Neuronal stem cell (in vitro differentiated cells): ENCODE results near the gene MROH8.
A peak's percentile ranks its signal among the peaks of the same experiment; 100 is the strongest.

Experiments
- DNase-seq: peaks from one replicate; pipeline ENCODE4 v3.0.0-alpha.2; 2013; ENCODE audit warnings: low spot score
- H2AFZ ChIP-seq: one replicate; pipeline ENCODE4 v1.6.1; 2013; ENCODE audit warnings: mild to moderate bottlenecking, low read length, inconsistent platforms
- H2AK5ac ChIP-seq: 2 replicates; pipeline ENCODE4 v1.6.1; 2013; ENCODE audit warnings: low read depth, mild to moderate bottlenecking, inconsistent platforms, low read length, moderate library complexity, mixed read lengths
- H2BK120ac ChIP-seq: 2 replicates; pipeline ENCODE4 v1.6.1; 2013; ENCODE audit warnings: low read depth, mild to moderate bottlenecking, inconsistent platforms, low read length, moderate library complexity, mixed read lengths
- H2BK12ac ChIP-seq: one replicate; pipeline ENCODE4 v1.6.1; 2013; ENCODE audit warnings: low read length, inconsistent platforms
- H2BK15ac ChIP-seq: 2 replicates; pipeline ENCODE4 v1.6.1; 2013; ENCODE audit warnings: mild to moderate bottlenecking, low read length, inconsistent platforms, mixed read lengths
- H2BK5ac ChIP-seq: one replicate; pipeline ENCODE4 v1.6.1; 2013; ENCODE audit warnings: inconsistent platforms, mild to moderate bottlenecking, low read length, moderate library complexity
- H3K14ac ChIP-seq: one replicate; pipeline ENCODE4 v1.6.1; 2013; ENCODE audit warnings: low read length, inconsistent platforms
- H3K18ac ChIP-seq: 2 replicates; pipeline ENCODE4 v1.6.1; 2013; ENCODE audit warnings: low read length, inconsistent platforms
- H3K23ac ChIP-seq: 2 replicates; pipeline ENCODE4 v1.6.1; 2013; ENCODE audit warnings: low read depth, mild to moderate bottlenecking, mixed read lengths, low read length, inconsistent platforms; ENCODE audit not compliant: poor library complexity
- H3K27ac ChIP-seq: replicated peaks from 3 replicates; pipeline ENCODE4 v1.5.1; 2013; ENCODE audit warnings: low read length, inconsistent platforms
- H3K27me3 ChIP-seq, 3 experiments: 2 replicates each; pipeline ENCODE4 v1.6.1; 2013; ENCODE audit warnings: low read length in 3 of 3, mild to moderate bottlenecking in 2 of 3, inconsistent platforms in 1 of 3, low read depth in 1 of 3, mixed read lengths in 1 of 3, moderate library complexity in 1 of 3; ENCODE audit not compliant: control insufficient read depth in 3 of 3, insufficient read depth in 3 of 3
- H3K36me3 ChIP-seq, 2 donors: replicated peaks in 1 of 2; 2 replicates each; pipeline ENCODE4 v1.6.1; 2013; ENCODE audit warnings: low read length in 2 of 2; ENCODE audit not compliant: control insufficient read depth in 2 of 2, insufficient read depth in 2 of 2
- H3K4ac ChIP-seq: 2 replicates; pipeline ENCODE4 v1.6.1; 2013; ENCODE audit warnings: inconsistent platforms, mild to moderate bottlenecking, low read length, moderate library complexity
- H3K4me1 ChIP-seq, 2 donors: 1 replicate in 1 of 2; 2 replicates in 1 of 2; pipeline ENCODE4 v1.6.1; 2013; ENCODE audit warnings: low read length in 2 of 2, low read depth in 1 of 2; ENCODE audit not compliant: control insufficient read depth in 2 of 2, insufficient read depth in 1 of 2
- H3K4me2 ChIP-seq: one replicate; pipeline ENCODE4 v1.6.1; 2013; ENCODE audit warnings: mild to moderate bottlenecking, low read length, inconsistent platforms; ENCODE audit not compliant: insufficient read depth, poor library complexity, severe bottlenecking
- H3K4me3 ChIP-seq, 2 donors: 2 replicates each; pipeline ENCODE4 v1.5.1; 2013; ENCODE audit warnings: low read length in 2 of 2, mild to moderate bottlenecking in 2 of 2, inconsistent platforms in 1 of 2, moderate library complexity in 1 of 2
- H3K79me1 ChIP-seq: one replicate; pipeline ENCODE4 v1.6.1; 2013; ENCODE audit warnings: low read depth, mild to moderate bottlenecking, inconsistent platforms, low read length, moderate library complexity
- H3K9ac ChIP-seq: one replicate; pipeline ENCODE4 v1.6.1; 2013; ENCODE audit warnings: mild to moderate bottlenecking, low read depth, low read length, inconsistent platforms; ENCODE audit not compliant: poor library complexity
- H3K9me3 ChIP-seq, 2 donors: replicated peaks in 1 of 2; 2 replicates each; pipeline versions ENCODE3 to v1.6.1; 2013; ENCODE audit warnings: low read length in 2 of 2, mild to moderate bottlenecking in 2 of 2, inconsistent platforms in 1 of 2, low read depth in 1 of 2, mixed read lengths in 1 of 2, moderate library complexity in 1 of 2; ENCODE audit not compliant: control insufficient read depth in 2 of 2, insufficient read depth in 1 of 2
- H4K8ac ChIP-seq: one replicate; pipeline ENCODE4 v1.6.1; 2013; ENCODE audit warnings: low read depth, mild to moderate bottlenecking, inconsistent platforms, low read length, moderate library complexity
- H4K91ac ChIP-seq: one replicate; pipeline ENCODE4 v1.6.1; 2013; ENCODE audit warnings: low read length, low read depth, mild to moderate bottlenecking, inconsistent platforms; ENCODE audit not compliant: poor library complexity
- WGBS, 2 donors: extraction: QIAGEN DNeasy Blood & Tissue Kit; methylation state at CpG; one replicate each; pipeline ENCODE4 v1.1.7; 2013; ENCODE audit warnings: missing lambda C conversion rate in 2 of 2, mixed read lengths in 1 of 2; ENCODE audit not compliant: insufficient read length in 2 of 2, insufficient replicate concordance in 1 of 2; ENCODE audit errors: extremely low coverage in 2 of 2; 5-methylcytosine and 5-hydroxymethylcytosine counted together

The MROH8 gene

GRCh38 chr20:37209193-37209592 lies 29.8 kb upstream of the MROH8 start:
- Histone ChIP-seq H3K23ac (no peak overlapping the region), H4K8ac (no peak overlapping the region), H2BK120ac (no peak overlapping the region), H2AK5ac (no peak overlapping the region), H4K91ac (no peak overlapping the region), H3K18ac (no peak overlapping the region), H3K9ac (no peak overlapping the region), H3K27me3 (no peaks in the 10 kb centered on the region), H3K27ac (no peak overlapping the region), H3K79me1 (no peaks in the 10 kb centered on the region), H2BK12ac (no peak overlapping the region), H3K14ac (no peak overlapping the region), H3K4me3 (no peak overlapping the region), H3K4me1 (peaks cover 13 to 22% of the 10 kb centered on the region in 2 donors), H3K36me3 (peaks cover 20 to 96% of the 10 kb centered on the region in 2 donors), H3K4me2 (no peak overlapping the region), H2BK15ac (no peak overlapping the region), H2AFZ (no peak overlapping the region), H3K9me3 (peaks cover 0 to 6% of the 10 kb centered on the region in 2 donors), H2BK5ac (no peak overlapping the region), H3K4ac (no peak overlapping the region)
- no peak for DNase-seq
- no CpG with 5 or more reads among the region's 3 CpGs for WGBS, 2 donors

GRCh38 chr20:37207171-37207570 lies 27.8 kb upstream of the MROH8 start:
- H3K9ac ChIP-seq, result no peak overlapping the region
- peaks cover 3% of the 10 kb centered on the region for H3K79me1 ChIP-seq
- no peak overlapping the region for H4K91ac ChIP-seq
- no peak overlapping the region for H2AFZ ChIP-seq
- no peak overlapping the region for H3K4me3 ChIP-seq
- no peaks in the 10 kb centered on the region for H3K9me3 ChIP-seq
- H2AK5ac ChIP-seq, result no peak overlapping the region
- H3K23ac ChIP-seq, result no peak overlapping the region
- H3K4me1 ChIP-seq, result peaks cover 19 to 30% of the 10 kb centered on the region in 2 donors
- H3K4me2 ChIP-seq, result no peak overlapping the region
- no CpG with 5 or more reads among the region's 11 CpGs for WGBS, 2 donors
- no peak overlapping the region for H4K8ac ChIP-seq
- H3K27me3 ChIP-seq, result no peaks in the 10 kb centered on the region
- no peak overlapping the region for H2BK5ac ChIP-seq
- no peak for DNase-seq
- peaks cover 21 to 96% of the 10 kb centered on the region in 2 donors for H3K36me3 ChIP-seq
- H2BK12ac ChIP-seq, result no peak overlapping the region
- no peak overlapping the region for H3K4ac ChIP-seq
- no peak overlapping the region for H3K14ac ChIP-seq
- no peak overlapping the region for H3K27ac ChIP-seq
- H2BK15ac ChIP-seq, result peak overlapping the region; percentile 4
- H2BK120ac ChIP-seq, result no peak overlapping the region
- peak overlapping the region; percentile 85 for H3K18ac ChIP-seq

GRCh38 chr20:37205794-37206193 lies 26.4 kb upstream of the MROH8 start:
- no peak overlapping the region for H2BK5ac ChIP-seq
- no peak overlapping the region for H2AK5ac ChIP-seq
- no peaks in the 10 kb centered on the region for H3K27me3 ChIP-seq
- H3K23ac ChIP-seq, result no peak overlapping the region
- H4K91ac ChIP-seq, result no peak overlapping the region
- no peak overlapping the region for H3K14ac ChIP-seq
- no peak overlapping the region for H2AFZ ChIP-seq
- H3K9ac ChIP-seq, result no peak overlapping the region
- no peaks in the 10 kb centered on the region for H3K9me3 ChIP-seq
- no peak overlapping the region for H4K8ac ChIP-seq
- no peak overlapping the region for H2BK12ac ChIP-seq
- no peak overlapping the region for H3K4ac ChIP-seq
- H2BK15ac ChIP-seq, result no peak overlapping the region
- WGBS, 2 donors, result no CpG with 5 or more reads among the region's 2 CpGs
- H2BK120ac ChIP-seq, result no peak overlapping the region
- H3K79me1 ChIP-seq, result peaks cover 3% of the 10 kb centered on the region
- H3K36me3 ChIP-seq, result peaks cover 16 to 99% of the 10 kb centered on the region in 2 donors
- peak overlapping the region; percentile 88 for H3K27ac ChIP-seq
- H3K4me2 ChIP-seq, result no peak overlapping the region
- no peak overlapping the region for H3K4me3 ChIP-seq
- no peak for DNase-seq
- H3K18ac ChIP-seq, result no peak overlapping the region
- H3K4me1 ChIP-seq, result peaks cover 19 to 30% of the 10 kb centered on the region in 2 donors

- no peak overlapping the region for H3K4me3 ChIP-seq
- H3K36me3 ChIP-seq, result peaks cover 19 to 98% of the 10 kb centered on the region in 2 donors
- no peak overlapping the region for H2BK12ac ChIP-seq
- peaks cover 3% of the 10 kb centered on the region for H3K79me1 ChIP-seq
- no peak overlapping the region for H3K14ac ChIP-seq
- H2AK5ac ChIP-seq, result no peak overlapping the region
- no peak overlapping the region for H2BK5ac ChIP-seq
- no peaks in the 10 kb centered on the region for H3K9me3 ChIP-seq
- no peak overlapping the region for H3K18ac ChIP-seq
- peaks cover 19 to 30% of the 10 kb centered on the region in 2 donors for H3K4me1 ChIP-seq
- no CpG with 5 or more reads among the region's 6 CpGs for WGBS, 2 donors
- no peak overlapping the region for H4K8ac ChIP-seq
- peak; percentile 65 for DNase-seq
- H3K27ac ChIP-seq, result peak overlapping the region; percentile 88
- H2BK15ac ChIP-seq, result no peak overlapping the region
- H2AFZ ChIP-seq, result no peak overlapping the region
- H3K27me3 ChIP-seq, result no peaks in the 10 kb centered on the region
- H3K9ac ChIP-seq, result no peak overlapping the region
- no peak overlapping the region for H3K23ac ChIP-seq
- no peak overlapping the region for H2BK120ac ChIP-seq
- H3K4me2 ChIP-seq, result no peak overlapping the region
- no peak overlapping the region for H4K91ac ChIP-seq
- H3K4ac ChIP-seq, result no peak overlapping the region
Observed at GRCh38 chr20:37205130-37205529, 25.8 kb upstream of the MROH8 start.
